WTC11 (cell line): Measurements from ENCODE around the gene MPI. TPM values are rescaled to one million over a fixed set of nuclear protein-coding genes. Genes with fewer than 3 reads are reported as not detected.

Source experiments
- CREB1 ChIP-seq: sonication (generic); formaldehyde crosslinking; IDR thresholded peaks from 2 replicates; pipeline ENCODE4 v1.8.0; 2023; ENCODE audit warnings: mild to moderate bottlenecking, missing genetic modification reagents
- ESRRA ChIP-seq: sonication (generic); formaldehyde crosslinking; IDR thresholded peaks from 2 replicates; pipeline ENCODE4 v1.8.1; 2022; ENCODE audit warnings: mild to moderate bottlenecking, missing genetic modification reagents, borderline replicate concordance
- FOXJ3 ChIP-seq: sonication (generic); formaldehyde crosslinking; IDR thresholded peaks from 2 replicates; pipeline ENCODE4 v1.9.0; 2021; ENCODE audit warnings: missing genetic modification reagents, mild to moderate bottlenecking, borderline replicate concordance
- FOXP1 ChIP-seq: sonication (generic); formaldehyde crosslinking; IDR thresholded peaks from 2 replicates; pipeline ENCODE4 v1.8.0; 2022; ENCODE audit warnings: missing genetic modification reagents, mild to moderate bottlenecking, moderate library complexity, borderline replicate concordance
- GABPB1 ChIP-seq: sonication (generic); formaldehyde crosslinking; IDR thresholded peaks from 2 replicates; pipeline ENCODE4 v1.8.1; 2023; ENCODE audit warnings: mild to moderate bottlenecking, missing genetic modification reagents
- IRF2 ChIP-seq: sonication (generic); formaldehyde crosslinking; IDR thresholded peaks from 2 replicates; pipeline ENCODE4 v1.8.0; 2022; ENCODE audit warnings: low read depth, missing genetic modification reagents, borderline replicate concordance
- JAZF1 ChIP-seq: fragments of 250-450 bp; sonication (Bioruptor Pico); IDR thresholded peaks from 2 replicates; pipeline ENCODE4 v1.9.0; 2021; ENCODE audit warnings: moderate library complexity, mild to moderate bottlenecking, inconsistent platforms
- KAT7 ChIP-seq: sonication (generic); formaldehyde crosslinking; IDR thresholded peaks from 2 replicates; pipeline ENCODE4 v1.8.1; 2023; ENCODE audit warnings: missing genetic modification reagents, mild to moderate bottlenecking, borderline replicate concordance
- PRRX2 ChIP-seq: fragments of 250-450 bp; sonication (Bioruptor Pico); IDR thresholded peaks from 2 replicates; pipeline ENCODE4 v1.8.0; 2021; ENCODE audit warnings: mild to moderate bottlenecking
- TCF7 ChIP-seq: sonication (generic); formaldehyde crosslinking; IDR thresholded peaks from 2 replicates; pipeline ENCODE4 v1.8.0; 2022; ENCODE audit warnings: mild to moderate bottlenecking, low read depth, missing genetic modification reagents, moderate library complexity
- TEAD1 ChIP-seq: sonication (generic); formaldehyde crosslinking; IDR thresholded peaks from 2 replicates; pipeline ENCODE4 v1.8.0; 2022; ENCODE audit warnings: mild to moderate bottlenecking, missing genetic modification reagents
- TEAD4 ChIP-seq: sonication (generic); formaldehyde crosslinking; IDR thresholded peaks from 2 replicates; pipeline ENCODE4 v1.8.0; 2022; ENCODE audit warnings: mild to moderate bottlenecking, missing genetic modification reagents
- ZNF219 ChIP-seq: sonication (generic); formaldehyde crosslinking; IDR thresholded peaks from 2 replicates; pipeline ENCODE4 v1.8.0; 2023; ENCODE audit warnings: missing genetic modification reagents, mild to moderate bottlenecking, borderline replicate concordance
- ZNF416 ChIP-seq: fragments of 250-450 bp; sonication (Bioruptor Pico); IDR thresholded peaks from 2 replicates; pipeline ENCODE4 v1.9.0; 2021; ENCODE audit warnings: mild to moderate bottlenecking, inconsistent platforms
- total RNA-seq: library from RNA; stranded (reverse); gene quantifications from 3 replicates; pipeline ENCODE4 v1.2.3, GENCODE V29; 2021
- TF ChIP-seq, protein P1 (sequence below): sonication (generic); formaldehyde crosslinking; IDR thresholded peaks from 2 replicates; pipeline ENCODE4 v1.8.0; 2022; ENCODE audit warnings: missing genetic modification reagents
- TF ChIP-seq, protein P2 (sequence below): sonication (generic); formaldehyde crosslinking; IDR thresholded peaks from 2 replicates; pipeline ENCODE4 v1.8.1; 2023; ENCODE audit warnings: mild to moderate bottlenecking, missing genetic modification reagents, moderate library complexity
- TF ChIP-seq, protein P3 (sequence below): sonication (generic); formaldehyde crosslinking; IDR thresholded peaks from 2 replicates; pipeline ENCODE4 v1.8.1; 2023; ENCODE audit warnings: mild to moderate bottlenecking, missing genetic modification reagents, borderline replicate concordance
- TF ChIP-seq, protein P4 (sequence below): fragments of 250-450 bp; sonication (Bioruptor Pico); IDR thresholded peaks from 2 replicates; pipeline ENCODE4 v1.9.0; 2021; ENCODE audit warnings: mild to moderate bottlenecking
- TF ChIP-seq, protein P5 (sequence below): sonication (generic); formaldehyde crosslinking; IDR thresholded peaks from 2 replicates; pipeline ENCODE4 v1.8.1; 2022; ENCODE audit warnings: mild to moderate bottlenecking, missing genetic modification reagents, moderate library complexity, borderline replicate concordance
- TF ChIP-seq, protein P6 (sequence below): fragments of 250-450 bp; sonication (Bioruptor Pico); IDR thresholded peaks from 2 replicates; pipeline ENCODE4 v2.1.2; 2022; ENCODE audit warnings: mild to moderate bottlenecking, moderate library complexity
- TF ChIP-seq, protein P7 (sequence below): sonication (generic); formaldehyde crosslinking; IDR thresholded peaks from 2 replicates; pipeline ENCODE4 v1.8.0; 2023; ENCODE audit warnings: missing genetic modification reagents, mild to moderate bottlenecking, borderline replicate concordance

Gene MPI
- total RNA-seq, 1 experiment from 2014 or later, result 36.3 TPM

DNA sequence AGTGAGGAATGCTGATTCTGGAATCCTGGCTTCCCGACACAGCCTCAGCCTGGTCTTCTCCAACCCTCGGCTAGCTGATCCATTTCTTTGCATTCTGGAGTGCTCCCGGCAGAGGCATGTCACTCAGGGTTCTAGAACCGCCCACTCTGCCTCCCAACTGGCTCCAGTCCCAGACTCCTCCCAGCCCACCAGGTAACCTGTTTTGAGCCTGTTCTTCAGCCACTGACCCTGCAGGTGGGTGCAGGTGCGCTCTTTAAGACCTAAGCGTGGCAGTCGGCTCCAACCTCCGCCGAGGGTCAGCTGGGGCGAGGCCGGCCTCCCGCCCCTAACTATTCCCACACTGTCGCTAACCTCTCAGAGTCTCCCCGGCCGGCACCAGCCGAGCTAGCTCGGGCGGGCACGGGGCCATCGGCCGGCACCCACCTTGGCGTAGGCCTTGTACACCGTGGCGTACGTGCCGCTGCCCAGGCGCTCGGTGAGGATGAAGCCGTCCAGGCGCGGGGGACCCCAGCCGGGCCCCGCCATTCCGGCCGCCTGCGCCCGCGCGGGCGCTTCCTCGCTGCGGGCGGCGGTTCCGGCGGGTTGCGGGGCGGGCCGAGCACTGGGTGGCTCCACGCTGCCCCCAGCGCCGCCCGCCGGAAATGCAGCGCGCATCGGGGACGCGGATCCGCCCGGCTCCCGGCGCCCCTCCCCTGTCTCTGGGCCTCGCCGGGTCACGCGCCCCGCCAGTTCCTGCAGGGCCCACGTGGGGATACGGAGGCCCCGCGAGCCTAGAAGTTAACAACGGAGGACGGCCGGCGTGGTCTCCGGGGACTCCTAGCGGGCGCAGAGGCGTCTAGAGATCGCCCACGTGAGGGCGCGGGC lies 47.0 kb upstream of the MPI start, which contains the start of gene ULK3 (continued):
- TF ChIP-seq, protein P1, sequence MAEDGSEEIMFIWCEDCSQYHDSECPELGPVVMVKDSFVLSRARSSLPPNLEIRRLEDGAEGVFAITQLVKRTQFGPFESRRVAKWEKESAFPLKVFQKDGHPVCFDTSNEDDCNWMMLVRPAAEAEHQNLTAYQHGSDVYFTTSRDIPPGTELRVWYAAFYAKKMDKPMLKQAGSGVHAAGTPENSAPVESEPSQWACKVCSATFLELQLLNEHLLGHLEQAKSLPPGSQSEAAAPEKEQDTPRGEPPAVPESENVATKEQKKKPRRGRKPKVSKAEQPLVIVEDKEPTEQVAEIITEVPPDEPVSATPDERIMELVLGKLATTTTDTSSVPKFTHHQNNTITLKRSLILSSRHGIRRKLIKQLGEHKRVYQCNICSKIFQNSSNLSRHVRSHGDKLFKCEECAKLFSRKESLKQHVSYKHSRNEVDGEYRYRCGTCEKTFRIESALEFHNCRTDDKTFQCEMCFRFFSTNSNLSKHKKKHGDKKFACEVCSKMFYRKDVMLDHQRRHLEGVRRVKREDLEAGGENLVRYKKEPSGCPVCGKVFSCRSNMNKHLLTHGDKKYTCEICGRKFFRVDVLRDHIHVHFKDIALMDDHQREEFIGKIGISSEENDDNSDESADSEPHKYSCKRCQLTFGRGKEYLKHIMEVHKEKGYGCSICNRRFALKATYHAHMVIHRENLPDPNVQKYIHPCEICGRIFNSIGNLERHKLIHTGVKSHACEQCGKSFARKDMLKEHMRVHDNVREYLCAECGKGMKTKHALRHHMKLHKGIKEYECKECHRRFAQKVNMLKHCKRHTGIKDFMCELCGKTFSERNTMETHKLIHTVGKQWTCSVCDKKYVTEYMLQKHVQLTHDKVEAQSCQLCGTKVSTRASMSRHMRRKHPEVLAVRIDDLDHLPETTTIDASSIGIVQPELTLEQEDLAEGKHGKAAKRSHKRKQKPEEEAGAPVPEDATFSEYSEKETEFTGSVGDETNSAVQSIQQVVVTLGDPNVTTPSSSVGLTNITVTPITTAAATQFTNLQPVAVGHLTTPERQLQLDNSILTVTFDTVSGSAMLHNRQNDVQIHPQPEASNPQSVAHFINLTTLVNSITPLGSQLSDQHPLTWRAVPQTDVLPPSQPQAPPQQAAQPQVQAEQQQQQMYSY (CRISPR knock-in tag), result peak; percentile 70
- TF ChIP-seq, protein P2, sequence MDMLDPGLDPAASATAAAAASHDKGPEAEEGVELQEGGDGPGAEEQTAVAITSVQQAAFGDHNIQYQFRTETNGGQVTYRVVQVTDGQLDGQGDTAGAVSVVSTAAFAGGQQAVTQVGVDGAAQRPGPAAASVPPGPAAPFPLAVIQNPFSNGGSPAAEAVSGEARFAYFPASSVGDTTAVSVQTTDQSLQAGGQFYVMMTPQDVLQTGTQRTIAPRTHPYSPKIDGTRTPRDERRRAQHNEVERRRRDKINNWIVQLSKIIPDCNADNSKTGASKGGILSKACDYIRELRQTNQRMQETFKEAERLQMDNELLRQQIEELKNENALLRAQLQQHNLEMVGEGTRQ (CRISPR knock-in tag), result peak; percentile 89
- TF ChIP-seq CREB1 (CRISPR knock-in tag) (no peak), PRRX2 (CRISPR knock-in tag) (no peak), TEAD4 (CRISPR knock-in tag) (peak; percentile 1), ZNF416 (CRISPR knock-in tag) (peak; percentile 75; the same call in 1 of the 2 replicates), ESRRA (CRISPR knock-in tag) (peak; percentile 84), ZNF219 (CRISPR knock-in tag) (peak; percentile 85; the same call in 1 of the 2 replicates), KAT7 (CRISPR knock-in tag) (peak; percentile 60; the same call in 1 of the 2 replicates), IRF2 (CRISPR knock-in tag) (no peak), TCF7 (CRISPR knock-in tag) (no peak), JAZF1 (no peak), FOXJ3 (no peak), GABPB1 (CRISPR knock-in tag) (0 out of 2 replicates have a peak, but pooled peaks have one; percentile 25), TEAD1 (CRISPR knock-in tag) (0 out of 2 replicates have a peak, but pooled peaks have one; percentile 21), FOXP1 (CRISPR knock-in tag) (peak; percentile 71)
- TF ChIP-seq, protein P3, sequence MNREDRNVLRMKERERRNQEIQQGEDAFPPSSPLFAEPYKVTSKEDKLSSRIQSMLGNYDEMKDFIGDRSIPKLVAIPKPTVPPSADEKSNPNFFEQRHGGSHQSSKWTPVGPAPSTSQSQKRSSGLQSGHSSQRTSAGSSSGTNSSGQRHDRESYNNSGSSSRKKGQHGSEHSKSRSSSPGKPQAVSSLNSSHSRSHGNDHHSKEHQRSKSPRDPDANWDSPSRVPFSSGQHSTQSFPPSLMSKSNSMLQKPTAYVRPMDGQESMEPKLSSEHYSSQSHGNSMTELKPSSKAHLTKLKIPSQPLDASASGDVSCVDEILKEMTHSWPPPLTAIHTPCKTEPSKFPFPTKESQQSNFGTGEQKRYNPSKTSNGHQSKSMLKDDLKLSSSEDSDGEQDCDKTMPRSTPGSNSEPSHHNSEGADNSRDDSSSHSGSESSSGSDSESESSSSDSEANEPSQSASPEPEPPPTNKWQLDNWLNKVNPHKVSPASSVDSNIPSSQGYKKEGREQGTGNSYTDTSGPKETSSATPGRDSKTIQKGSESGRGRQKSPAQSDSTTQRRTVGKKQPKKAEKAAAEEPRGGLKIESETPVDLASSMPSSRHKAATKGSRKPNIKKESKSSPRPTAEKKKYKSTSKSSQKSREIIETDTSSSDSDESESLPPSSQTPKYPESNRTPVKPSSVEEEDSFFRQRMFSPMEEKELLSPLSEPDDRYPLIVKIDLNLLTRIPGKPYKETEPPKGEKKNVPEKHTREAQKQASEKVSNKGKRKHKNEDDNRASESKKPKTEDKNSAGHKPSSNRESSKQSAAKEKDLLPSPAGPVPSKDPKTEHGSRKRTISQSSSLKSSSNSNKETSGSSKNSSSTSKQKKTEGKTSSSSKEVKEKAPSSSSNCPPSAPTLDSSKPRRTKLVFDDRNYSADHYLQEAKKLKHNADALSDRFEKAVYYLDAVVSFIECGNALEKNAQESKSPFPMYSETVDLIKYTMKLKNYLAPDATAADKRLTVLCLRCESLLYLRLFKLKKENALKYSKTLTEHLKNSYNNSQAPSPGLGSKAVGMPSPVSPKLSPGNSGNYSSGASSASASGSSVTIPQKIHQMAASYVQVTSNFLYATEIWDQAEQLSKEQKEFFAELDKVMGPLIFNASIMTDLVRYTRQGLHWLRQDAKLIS (CRISPR knock-in tag), result no peak
- TF ChIP-seq, protein P4, sequence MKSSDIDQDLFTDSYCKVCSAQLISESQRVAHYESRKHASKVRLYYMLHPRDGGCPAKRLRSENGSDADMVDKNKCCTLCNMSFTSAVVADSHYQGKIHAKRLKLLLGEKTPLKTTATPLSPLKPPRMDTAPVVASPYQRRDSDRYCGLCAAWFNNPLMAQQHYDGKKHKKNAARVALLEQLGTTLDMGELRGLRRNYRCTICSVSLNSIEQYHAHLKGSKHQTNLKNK (CRISPR knock-in tag), result peak; percentile 48; the same call in 1 of the 2 replicates
- TF ChIP-seq, protein P5, sequence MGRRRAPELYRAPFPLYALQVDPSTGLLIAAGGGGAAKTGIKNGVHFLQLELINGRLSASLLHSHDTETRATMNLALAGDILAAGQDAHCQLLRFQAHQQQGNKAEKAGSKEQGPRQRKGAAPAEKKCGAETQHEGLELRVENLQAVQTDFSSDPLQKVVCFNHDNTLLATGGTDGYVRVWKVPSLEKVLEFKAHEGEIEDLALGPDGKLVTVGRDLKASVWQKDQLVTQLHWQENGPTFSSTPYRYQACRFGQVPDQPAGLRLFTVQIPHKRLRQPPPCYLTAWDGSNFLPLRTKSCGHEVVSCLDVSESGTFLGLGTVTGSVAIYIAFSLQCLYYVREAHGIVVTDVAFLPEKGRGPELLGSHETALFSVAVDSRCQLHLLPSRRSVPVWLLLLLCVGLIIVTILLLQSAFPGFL (CRISPR knock-in tag), result peak; percentile 67; the same call in 1 of the 2 replicates
- TF ChIP-seq, protein P6, sequence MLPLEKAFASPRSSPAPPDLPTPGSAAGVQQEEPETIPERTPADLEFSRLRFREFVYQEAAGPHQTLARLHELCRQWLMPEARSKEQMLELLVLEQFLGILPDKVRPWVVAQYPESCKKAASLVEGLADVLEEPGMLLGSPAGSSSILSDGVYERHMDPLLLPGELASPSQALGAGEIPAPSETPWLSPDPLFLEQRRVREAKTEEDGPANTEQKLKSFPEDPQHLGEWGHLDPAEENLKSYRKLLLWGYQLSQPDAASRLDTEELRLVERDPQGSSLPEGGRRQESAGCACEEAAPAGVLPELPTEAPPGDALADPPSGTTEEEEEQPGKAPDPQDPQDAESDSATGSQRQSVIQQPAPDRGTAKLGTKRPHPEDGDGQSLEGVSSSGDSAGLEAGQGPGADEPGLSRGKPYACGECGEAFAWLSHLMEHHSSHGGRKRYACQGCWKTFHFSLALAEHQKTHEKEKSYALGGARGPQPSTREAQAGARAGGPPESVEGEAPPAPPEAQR (CRISPR knock-in tag), result no peak
- TF ChIP-seq, protein P7, sequence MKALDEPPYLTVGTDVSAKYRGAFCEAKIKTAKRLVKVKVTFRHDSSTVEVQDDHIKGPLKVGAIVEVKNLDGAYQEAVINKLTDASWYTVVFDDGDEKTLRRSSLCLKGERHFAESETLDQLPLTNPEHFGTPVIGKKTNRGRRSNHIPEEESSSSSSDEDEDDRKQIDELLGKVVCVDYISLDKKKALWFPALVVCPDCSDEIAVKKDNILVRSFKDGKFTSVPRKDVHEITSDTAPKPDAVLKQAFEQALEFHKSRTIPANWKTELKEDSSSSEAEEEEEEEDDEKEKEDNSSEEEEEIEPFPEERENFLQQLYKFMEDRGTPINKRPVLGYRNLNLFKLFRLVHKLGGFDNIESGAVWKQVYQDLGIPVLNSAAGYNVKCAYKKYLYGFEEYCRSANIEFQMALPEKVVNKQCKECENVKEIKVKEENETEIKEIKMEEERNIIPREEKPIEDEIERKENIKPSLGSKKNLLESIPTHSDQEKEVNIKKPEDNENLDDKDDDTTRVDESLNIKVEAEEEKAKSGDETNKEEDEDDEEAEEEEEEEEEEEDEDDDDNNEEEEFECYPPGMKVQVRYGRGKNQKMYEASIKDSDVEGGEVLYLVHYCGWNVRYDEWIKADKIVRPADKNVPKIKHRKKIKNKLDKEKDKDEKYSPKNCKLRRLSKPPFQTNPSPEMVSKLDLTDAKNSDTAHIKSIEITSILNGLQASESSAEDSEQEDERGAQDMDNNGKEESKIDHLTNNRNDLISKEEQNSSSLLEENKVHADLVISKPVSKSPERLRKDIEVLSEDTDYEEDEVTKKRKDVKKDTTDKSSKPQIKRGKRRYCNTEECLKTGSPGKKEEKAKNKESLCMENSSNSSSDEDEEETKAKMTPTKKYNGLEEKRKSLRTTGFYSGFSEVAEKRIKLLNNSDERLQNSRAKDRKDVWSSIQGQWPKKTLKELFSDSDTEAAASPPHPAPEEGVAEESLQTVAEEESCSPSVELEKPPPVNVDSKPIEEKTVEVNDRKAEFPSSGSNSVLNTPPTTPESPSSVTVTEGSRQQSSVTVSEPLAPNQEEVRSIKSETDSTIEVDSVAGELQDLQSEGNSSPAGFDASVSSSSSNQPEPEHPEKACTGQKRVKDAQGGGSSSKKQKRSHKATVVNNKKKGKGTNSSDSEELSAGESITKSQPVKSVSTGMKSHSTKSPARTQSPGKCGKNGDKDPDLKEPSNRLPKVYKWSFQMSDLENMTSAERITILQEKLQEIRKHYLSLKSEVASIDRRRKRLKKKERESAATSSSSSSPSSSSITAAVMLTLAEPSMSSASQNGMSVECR (CRISPR knock-in tag), result peak; percentile 93
